Mesenchymal stem cell (in vitro differentiated cells and primary cell): Measurements from ENCODE around the gene TAF11L14.
"Not testable (repeated sequence)": the region's sequence is repeated elsewhere in the genome, so short reads cannot be mapped to it uniquely, and the experiment has no call there.

ENCODE experiments used
- DNase-seq: peaks from one replicate; pipeline ENCODE4 v3.0.0-alpha.2; 2013
- H2AFZ ChIP-seq: one replicate; pipeline ENCODE4 v1.6.1; 2013; ENCODE audit warnings: low read depth, mild to moderate bottlenecking, control low read depth, inconsistent platforms, low read length, moderate library complexity
- H2AK5ac ChIP-seq: 2 replicates; pipeline ENCODE4 v1.6.1; 2013; ENCODE audit warnings: low read length, moderate library complexity, mild to moderate bottlenecking, inconsistent platforms; ENCODE audit not compliant: severe bottlenecking
- H2BK120ac ChIP-seq: one replicate; pipeline ENCODE4 v1.6.1; 2013; ENCODE audit warnings: low read depth, mild to moderate bottlenecking, inconsistent platforms, low read length, moderate library complexity
- H2BK12ac ChIP-seq, 2 experiments: one replicate each; pipeline ENCODE4 v1.6.1; 2013; ENCODE audit warnings: inconsistent platforms in 2 of 2, low read length in 2 of 2, mild to moderate bottlenecking in 2 of 2, moderate library complexity in 2 of 2, control low read depth in 1 of 2
- H2BK15ac ChIP-seq: one replicate; pipeline ENCODE4 v1.6.1; 2013; ENCODE audit warnings: mild to moderate bottlenecking, low read depth, inconsistent platforms; ENCODE audit not compliant: poor library complexity, severe bottlenecking
- H2BK5ac ChIP-seq: 2 replicates; pipeline ENCODE4 v1.6.1; 2013; ENCODE audit warnings: low read depth, mild to moderate bottlenecking, low read length, control low read depth, inconsistent platforms; ENCODE audit not compliant: poor library complexity, severe bottlenecking
- H3K14ac ChIP-seq, 2 experiments: one replicate each; pipeline ENCODE4 v1.6.1; 2013; ENCODE audit warnings: inconsistent platforms in 2 of 2, low read length in 2 of 2, control low read depth in 1 of 2, mild to moderate bottlenecking in 1 of 2, moderate library complexity in 1 of 2
- H3K18ac ChIP-seq, 2 experiments: one replicate each; pipeline ENCODE4 v1.6.1; 2013; ENCODE audit warnings: inconsistent platforms in 2 of 2, low read length in 2 of 2, control low read depth in 1 of 2, low read depth in 1 of 2, mild to moderate bottlenecking in 1 of 2
- H3K23ac ChIP-seq, 2 experiments: one replicate each; pipeline ENCODE4 v1.6.1; 2013; ENCODE audit warnings: inconsistent platforms in 2 of 2, low read length in 2 of 2, mild to moderate bottlenecking in 2 of 2, moderate library complexity in 2 of 2, control low read depth in 1 of 2
- H3K27ac ChIP-seq: 2 replicates; pipeline ENCODE4 v1.5.1; 2013; ENCODE audit warnings: mild to moderate bottlenecking, moderate library complexity, low read length, control low read depth, inconsistent platforms; ENCODE audit not compliant: poor library complexity, severe bottlenecking
- H3K27me3 ChIP-seq, 2 experiments: 2 replicates each; pipeline versions ENCODE4 v1.6.1 to v1.7.0; 2013; ENCODE audit warnings: low read length in 2 of 2, mild to moderate bottlenecking in 2 of 2, moderate library complexity in 2 of 2, control low read depth in 1 of 2, inconsistent platforms in 1 of 2; ENCODE audit not compliant: control insufficient read depth in 1 of 2, insufficient read depth in 1 of 2
- H3K36me3 ChIP-seq, 2 experiments: 2 replicates each; pipeline versions ENCODE4 v1.6.1 to v1.7.0; 2013; ENCODE audit warnings: low read length in 2 of 2, control low read depth in 1 of 2, inconsistent platforms in 1 of 2, low read depth in 1 of 2, mild to moderate bottlenecking in 1 of 2; ENCODE audit not compliant: insufficient read depth in 2 of 2, control insufficient read depth in 1 of 2
- H3K4ac ChIP-seq, 2 experiments: one replicate each; pipeline ENCODE4 v1.6.1; 2013; ENCODE audit warnings: inconsistent platforms in 2 of 2, low read length in 2 of 2, mild to moderate bottlenecking in 2 of 2, moderate library complexity in 2 of 2, control low read depth in 1 of 2, low read depth in 1 of 2
- H3K4me1 ChIP-seq: 2 replicates; pipeline ENCODE4 v1.6.1; 2013; ENCODE audit warnings: low read depth, low read length, control low read depth; ENCODE audit not compliant: control insufficient read depth, insufficient read depth
- H3K4me2 ChIP-seq: 2 replicates; pipeline ENCODE4 v1.6.1; 2013; ENCODE audit warnings: low read length, mild to moderate bottlenecking, inconsistent platforms; ENCODE audit not compliant: poor library complexity, severe bottlenecking
- H3K4me3 ChIP-seq, 2 experiments: 2 replicates each; pipeline versions ENCODE4 v1.5.1 to v1.7.0; 2013; ENCODE audit warnings: low read length in 2 of 2, mild to moderate bottlenecking in 2 of 2, control low read depth in 1 of 2, low read depth in 1 of 2; ENCODE audit not compliant: insufficient read depth in 1 of 2
- H3K79me1 ChIP-seq: replicated peaks from 2 replicates; pipeline ENCODE4 v1.6.1; 2013; ENCODE audit warnings: mild to moderate bottlenecking, control low read depth, low read length, inconsistent platforms; ENCODE audit not compliant: poor library complexity, severe bottlenecking
- H3K9ac ChIP-seq: 2 replicates; pipeline ENCODE4 v1.7.0; 2013; ENCODE audit warnings: mild to moderate bottlenecking, low read length, moderate library complexity
- H3K9me3 ChIP-seq: 2 replicates; pipeline ENCODE4 v1.7.0; 2013; ENCODE audit warnings: mild to moderate bottlenecking, low read length; ENCODE audit not compliant: control insufficient read depth
- H4K8ac ChIP-seq: one replicate; pipeline ENCODE4 v1.6.1; 2013; ENCODE audit warnings: inconsistent platforms, mild to moderate bottlenecking, low read length, moderate library complexity
- H4K91ac ChIP-seq: one replicate; pipeline ENCODE4 v1.6.1; 2013; ENCODE audit warnings: mild to moderate bottlenecking, low read length, inconsistent platforms
- WGBS: methylation state at CpG from one replicate; pipeline ENCODE4 v1.1.7; 2013; ENCODE audit warnings: mixed read lengths; 5-methylcytosine and 5-hydroxymethylcytosine counted together

TAF11L14 gene

GRCh38 chr5:17610092-17610491 lies 24.2 kb upstream of the TAF11L14 start, which contains the start of gene TAF11L12:
TAF11L12 (plus strand) TSS chr5:17610392.
- not testable (repeated sequence) for H3K9ac ChIP-seq, H3K9me3 ChIP-seq, H2AK5ac ChIP-seq, H2BK15ac ChIP-seq, H3K23ac ChIP-seq, H3K4me2 ChIP-seq, H2BK12ac ChIP-seq, H3K27ac ChIP-seq, H3K4me1 ChIP-seq, H4K91ac ChIP-seq, H4K8ac ChIP-seq, H2BK5ac ChIP-seq, H2BK120ac ChIP-seq, H3K36me3 ChIP-seq, H3K14ac ChIP-seq, H3K4ac ChIP-seq, H2AFZ ChIP-seq, H3K27me3 ChIP-seq, H3K79me1 ChIP-seq, H3K18ac ChIP-seq, DNase-seq, H3K4me3 ChIP-seq
- 81% methylated on average over 2 of the region's 2 CpGs for WGBS

GRCh38 chr5:17614872-17615605 lies 19.2 kb upstream of the TAF11L14 start:
- H3K14ac ChIP-seq = no peak overlapping the region
- no peaks in the 10 kb centered on the region for H3K27me3 ChIP-seq
- no peak overlapping the region for H3K4me2 ChIP-seq
- no peak overlapping the region for H3K18ac ChIP-seq
- no peak overlapping the region for H2AK5ac ChIP-seq
- H3K4me3 ChIP-seq = no peak overlapping the region
- H2BK12ac ChIP-seq = no peak overlapping the region
- H4K8ac ChIP-seq = no peak overlapping the region
- no peaks in the 10 kb centered on the region for H3K36me3 ChIP-seq
- WGBS = 87% methylated on average over 16 of the region's 17 CpGs
- H3K9ac ChIP-seq = no peak overlapping the region
- H3K4ac ChIP-seq = no peak overlapping the region
- no peaks in the 10 kb centered on the region for H3K4me1 ChIP-seq
- no peak for DNase-seq
- no peak overlapping the region for H2BK15ac ChIP-seq
- no peak overlapping the region for H2AFZ ChIP-seq
- no peaks in the 10 kb centered on the region for H3K79me1 ChIP-seq
- H2BK120ac ChIP-seq = no peak overlapping the region
- no peaks in the 10 kb centered on the region for H3K9me3 ChIP-seq
- H3K23ac ChIP-seq = no peak overlapping the region
- peak overlapping the region; percentile 39 for H4K91ac ChIP-seq
- no peak overlapping the region for H3K27ac ChIP-seq
- H2BK5ac ChIP-seq = no peak overlapping the region

DNA sequence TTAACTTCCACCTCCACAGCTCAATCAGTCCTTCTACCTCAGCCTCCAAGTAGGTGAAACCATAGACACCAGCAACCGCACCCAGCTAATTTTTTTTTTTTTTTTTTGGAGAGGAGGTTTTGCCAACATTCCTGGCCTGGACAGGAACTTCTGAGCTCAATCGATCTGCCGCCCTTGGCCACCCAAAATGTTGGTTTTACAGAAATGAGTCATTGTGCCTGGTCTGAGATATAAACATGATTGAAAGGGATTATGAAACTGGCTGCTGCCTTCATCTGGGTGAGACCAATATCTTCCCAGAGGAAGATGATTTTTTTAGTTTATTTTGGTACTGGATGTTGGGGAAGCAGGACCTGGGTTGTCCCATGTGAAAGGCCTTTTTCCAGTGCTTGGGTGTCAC lies 14.9 kb upstream of the TAF11L14 start:
- Histone ChIP-seq H3K36me3 (no peaks in the 10 kb centered on the region), H3K9ac (no peak overlapping the region), H3K18ac (no peak overlapping the region), H3K4me3 (no peak overlapping the region), H3K23ac (no peak overlapping the region), H2BK12ac (no peak overlapping the region), H4K91ac (no peak overlapping the region), H2BK5ac (no peak overlapping the region), H3K79me1 (no peaks in the 10 kb centered on the region), H4K8ac (no peak overlapping the region), H3K4ac (no peak overlapping the region), H3K27me3 (no peaks in the 10 kb centered on the region), H3K9me3 (no peaks in the 10 kb centered on the region), H3K27ac (no peak overlapping the region), H3K14ac (no peak overlapping the region), H3K4me1 (no peaks in the 10 kb centered on the region), H3K4me2 (no peak overlapping the region), H2BK15ac (no peak overlapping the region), H2AK5ac (no peak overlapping the region), H2BK120ac (no peak overlapping the region), H2AFZ (no peak overlapping the region)
- 86% methylated on average over 3 of the region's 3 CpGs for WGBS
- no peak for DNase-seq

GRCh38 chr5:17620627-17621026 lies 13.6 kb upstream of the TAF11L14 start:
- Histone ChIP-seq H2AK5ac (no peak overlapping the region), H2BK5ac (no peak overlapping the region), H2BK120ac (no peak overlapping the region), H3K4me2 (no peak overlapping the region), H2BK12ac (no peak overlapping the region), H3K27ac (no peak overlapping the region), H2AFZ (no peak overlapping the region), H4K91ac (no peak overlapping the region), H3K23ac (no peak overlapping the region), H2BK15ac (no peak overlapping the region), H3K4ac (no peak overlapping the region), H4K8ac (no peak overlapping the region), H3K36me3 (no peaks in the 10 kb centered on the region), H3K14ac (no peak overlapping the region), H3K9me3 (no peaks in the 10 kb centered on the region), H3K27me3 (no peaks in the 10 kb centered on the region), H3K4me3 (no peak overlapping the region), H3K79me1 (no peaks in the 10 kb centered on the region), H3K18ac (no peak overlapping the region), H3K4me1 (no peaks in the 10 kb centered on the region), H3K9ac (no peak overlapping the region)
- WGBS = 57% methylated on average over 17 of the region's 17 CpGs
- no peak for DNase-seq
